ENCODE measurements around the gene TMEM61. TPM values are rescaled to one million over a fixed set of nuclear protein-coding genes. Genes with fewer than 3 reads are reported as not detected.

The TMEM61 gene
- total and polyA plus RNA-seq, 2 donors (not counting 1 experiment from before 2014, with no cell fraction given), result not detected

- Mint-ChIP-seq H3K27ac (no peak overlapping the region), H3K4me3 (no peak overlapping the region), H3K9me3 (ENCODE audit: insufficient read depth) (no peaks in the 10 kb centered on the region), H3K27me3 (peaks cover 40% of the 10 kb centered on the region), H3K4me1 (no peaks in the 10 kb centered on the region)
- TF ChIP-seq CTCF (IDR thresholded peaks at IDR 0.05) (no peak), EZH2 (IDR thresholded peaks at IDR 0.05; ENCODE audit: borderline replicate concordance, insufficient read depth, low read depth, low read length, poor library complexity, severe bottlenecking) (no peak)
- DNase-seq (no peak), ATAC-seq (ENCODE audit: low read depth) (no peak)
- ChIA-PET POLR2A (no interaction called here), CTCF (no interaction called here)
- Histone ChIP-seq H4K20me1 (ENCODE audit: control insufficient read depth, insufficient read depth, low read length, poor library complexity, severe bottlenecking) (no peaks in the 10 kb centered on the region), H2AFZ (ENCODE audit: insufficient read depth, low read depth, low read length, poor library complexity, severe bottlenecking) (no peak overlapping the region), H3K4me1 (ENCODE audit: control insufficient read depth in 2 of 2, insufficient read depth in 2 of 2, low read length in 2 of 2) (no peaks in the 10 kb centered on the region), H3K79me2 (ENCODE audit: control insufficient read depth, insufficient read depth, low read length) (no peaks in the 10 kb centered on the region), H3K36me3 (replicated peaks in 1 of 2; ENCODE audit: control extremely low read depth in 1 of 2, control insufficient read depth in 1 of 2, extremely low read depth in 1 of 2, insufficient read depth in 2 of 2, low read length in 1 of 2) (no peaks in the 10 kb centered on the region), H3K4me3 (ENCODE audit: control extremely low read depth in 1 of 5, extremely low read depth in 1 of 5, insufficient read depth in 1 of 5, low read depth in 2 of 5, low read length in 4 of 5) (no peak overlapping the region), H3K27me3 (replicated peaks in 1 of 4; ENCODE audit: control extremely low read depth in 1 of 4, control insufficient read depth in 3 of 4, insufficient read depth in 4 of 4, low read length in 3 of 4) (peaks cover 0 to 14% (median 3%) of the 10 kb centered on the region in 4 experiments), H3K9ac (ENCODE audit: low read length) (no peak overlapping the region), H3K4me2 (replicated peaks; ENCODE audit: low read depth, low read length, poor library complexity, severe bottlenecking) (no peak overlapping the region), H3K27ac (ENCODE audit: low read length in 2 of 2) (no peak overlapping the region), H3K9me3 (ENCODE audit: control extremely low read depth in 1 of 3, control insufficient read depth in 2 of 3, insufficient read depth in 1 of 3, low read length in 2 of 3) (no peaks in the 10 kb centered on the region)
- intact Hi-C loops (cut with micrococcal nuclease), result no loop called here
- WGBS (ENCODE audit: insufficient coverage), result 96% methylated on average over 6 of the region's 8 CpGs
Observed at GRCh38 chr1:54981466-54981865, 1.0 kb downstream of the TMEM61 start.

- Mint-ChIP-seq H3K9me3 (ENCODE audit: insufficient read depth) (no peaks in the 10 kb centered on the region), H3K27me3 (peaks cover 37% of the 10 kb centered on the region), H3K27ac (no peak overlapping the region), H3K4me1 (no peaks in the 10 kb centered on the region), H3K4me3 (no peak overlapping the region)
- intact Hi-C loops (cut with micrococcal nuclease), result no loop called here
- no peak overlapping the region for H3K4me3 ChIP-seq (ENCODE audit: control extremely low read depth in 1 of 5, extremely low read depth in 1 of 5, insufficient read depth in 1 of 5, low read depth in 2 of 5, low read length in 4 of 5)
- no peak overlapping the region for H3K27ac ChIP-seq (ENCODE audit: low read length in 2 of 2)
- no peaks in the 10 kb centered on the region for H4K20me1 ChIP-seq (ENCODE audit: control insufficient read depth, insufficient read depth, low read length, poor library complexity, severe bottlenecking)
- CTCF ChIA-PET, result no interaction called here
- no peaks in the 10 kb centered on the region for H3K9me3 ChIP-seq (ENCODE audit: control extremely low read depth in 1 of 3, control insufficient read depth in 2 of 3, insufficient read depth in 1 of 3, low read length in 2 of 3)
- H2AFZ ChIP-seq (ENCODE audit: insufficient read depth, low read depth, low read length, poor library complexity, severe bottlenecking), result no peak overlapping the region
- POLR2A ChIA-PET, result no interaction called here
- H3K4me1 ChIP-seq (ENCODE audit: control insufficient read depth in 2 of 2, insufficient read depth in 2 of 2, low read length in 2 of 2), result no peaks in the 10 kb centered on the region
- H3K36me3 ChIP-seq (replicated peaks in 1 of 2; ENCODE audit: control extremely low read depth in 1 of 2, control insufficient read depth in 1 of 2, extremely low read depth in 1 of 2, insufficient read depth in 2 of 2, low read length in 1 of 2), result no peaks in the 10 kb centered on the region
- TF ChIP-seq CTCF (IDR thresholded peaks at IDR 0.05) (no peak), EZH2 (IDR thresholded peaks at IDR 0.05; ENCODE audit: borderline replicate concordance, insufficient read depth, low read depth, low read length, poor library complexity, severe bottlenecking) (no peak)
- ATAC-seq (ENCODE audit: low read depth) (no peak), DNase-seq (no peak)
- peaks cover 0 to 14% (median 3%) of the 10 kb centered on the region in 4 experiments for H3K27me3 ChIP-seq (replicated peaks in 1 of 4; ENCODE audit: control extremely low read depth in 1 of 4, control insufficient read depth in 3 of 4, insufficient read depth in 4 of 4, low read length in 3 of 4)
- H3K79me2 ChIP-seq (ENCODE audit: control insufficient read depth, insufficient read depth, low read length), result no peaks in the 10 kb centered on the region
- H3K4me2 ChIP-seq (replicated peaks; ENCODE audit: low read depth, low read length, poor library complexity, severe bottlenecking), result no peak overlapping the region
- no peak overlapping the region for H3K9ac ChIP-seq (ENCODE audit: low read length)
Observed at GRCh38 chr1:54982739-54983138, 2.3 kb downstream of the TMEM61 start.
